PC-3 (cell line): ENCODE measurements around the gene MEG3. TPM values are rescaled to one million over a fixed set of nuclear protein-coding genes. Genes with fewer than 3 reads are reported as not detected.

Experiments
- ATAC-seq: fragments of 200-7000 bp; cut with Tn5 transposase; 2 replicates; pipeline ENCODE4 v1.9.1; 2020; ENCODE audit warnings: mild to moderate bottlenecking, moderate library complexity
- BruUV-seq: library from RNA; stranded (reverse); fragments of 400-500 nt; replicated peaks from 2 replicates; lab custom pipeline; 2021; lab: Mats Ljungman, UMichigan
- CTCF ChIA-PET: fragments of 300-600 bp; sonication (Branson Sonifier 250); formaldehyde crosslinking; loops from one replicate; lab custom pipeline; 2022; ENCODE audit warnings: antibody characterized with exemption; lab: Charles Lee
- POLR2A ChIA-PET: fragments of 300-600 bp; sonication (Branson Sonifier 250); formaldehyde crosslinking; loops from one replicate; lab custom pipeline; 2022; ENCODE audit warnings: antibody characterized with exemption; ENCODE audit not compliant: unreplicated experiment; lab: Charles Lee
- DNase-seq: peaks from one replicate; pipeline ENCODE4 v3.0.0-alpha.2; 2015
- H2AFZ ChIP-seq: fragments of 300-600 bp; sonication (generic); 2 replicates; pipeline ENCODE4 v1.6.0; 2016; ENCODE audit warnings: antibody characterized with exemption, low read length
- H3F3A ChIP-seq: fragments of 300-600 bp; sonication (generic); one replicate; pipeline ENCODE4 v1.6.0; 2017; ENCODE audit warnings: antibody characterized with exemption, low read length, control low read depth, mild to moderate bottlenecking; ENCODE audit not compliant: unreplicated experiment
- H3K27ac ChIP-seq: fragments of 300-600 bp; sonication (generic); 2 replicates; pipeline ENCODE4 v1.5.1; 2016; ENCODE audit warnings: mild to moderate bottlenecking, low read length
- H3K27me3 ChIP-seq: fragments of 300-600 bp; sonication (generic); 2 replicates; pipeline ENCODE4 v1.6.1; 2016; ENCODE audit warnings: low read length, mixed read lengths
- H3K36me3 ChIP-seq: fragments of 300-600 bp; sonication (generic); 2 replicates; pipeline ENCODE4 v1.6.1; 2016; ENCODE audit warnings: low read depth, mixed run types, low read length, mixed read lengths
- H3K4me1 ChIP-seq: fragments of 300-600 bp; sonication (generic); 2 replicates; pipeline ENCODE4 v1.5.1; 2016; ENCODE audit warnings: low read length; ENCODE audit not compliant: insufficient read depth
- H3K4me2 ChIP-seq: fragments of 300-600 bp; sonication (generic); 2 replicates; pipeline ENCODE4 v1.6.0; 2016; ENCODE audit warnings: low read length
- H3K4me3 ChIP-seq: fragments of 300-600 bp; sonication (generic); 2 replicates; pipeline ENCODE4 v1.5.1; 2016; ENCODE audit warnings: mild to moderate bottlenecking, low read length, mixed read lengths
- H3K79me2 ChIP-seq: fragments of 300-600 bp; sonication (generic); 2 replicates; pipeline ENCODE4 v1.6.1; 2017; ENCODE audit warnings: low read length, mixed read lengths
- H3K9ac ChIP-seq: fragments of 300-600 bp; sonication (generic); 2 replicates; pipeline ENCODE4 v1.6.0; 2016; ENCODE audit warnings: mild to moderate bottlenecking, low read length
- H3K9me2 ChIP-seq: fragments of 300-600 bp; sonication (generic); replicated peaks from 2 replicates; pipeline ENCODE4 v1.6.1; 2016; ENCODE audit warnings: mixed run types, low read length, mixed read lengths
- H3K9me3 ChIP-seq: fragments of 300-600 bp; sonication (generic); 2 replicates; pipeline ENCODE4 v1.6.1; 2016; ENCODE audit warnings: low read length, mixed read lengths
- H4K20me1 ChIP-seq: fragments of 300-600 bp; sonication (generic); 2 replicates; pipeline ENCODE4 v1.6.1; 2016; ENCODE audit warnings: low read length, mixed read lengths
- EZH2 ChIP-seq: fragments of 300-600 bp; sonication (generic); IDR thresholded peaks from one replicate; pipeline ENCODE4 v1.6.1; 2017; ENCODE audit warnings: antibody characterized with exemption, mild to moderate bottlenecking, low read length; ENCODE audit not compliant: unreplicated experiment
- EZH2phosphoT487 ChIP-seq: fragments of 300-600 bp; sonication (generic); IDR thresholded peaks from 2 replicates; pipeline ENCODE4 v1.6.1; 2018; ENCODE audit warnings: mild to moderate bottlenecking, antibody characterized with exemption, low read length, borderline replicate concordance
- intact Hi-C: fragments of 100-400 bp; cut with micrococcal nuclease; formaldehyde crosslinking; loops from 2 replicates; pipeline ENCODE4 v1.9.0; 2023
- total RNA-seq: library from RNA; depleted of rRNA; stranded (reverse); fragments of >200 nt; gene quantifications from 2 replicates; pipeline ENCODE4 v1.2.3, GENCODE V29; 2014
- TF ChIP-seq, protein P1 (sequence below): fragments of 300-600 bp; sonication (generic); conservative IDR thresholded peaks from 2 replicates; pipeline ENCODE4 v1.5.1; 2017; ENCODE audit warnings: antibody characterized with exemption, low read depth, mild to moderate bottlenecking, low read length

MEG3 gene
- total RNA-seq, 1 experiment from 2014 or later: not detected

DNA sequence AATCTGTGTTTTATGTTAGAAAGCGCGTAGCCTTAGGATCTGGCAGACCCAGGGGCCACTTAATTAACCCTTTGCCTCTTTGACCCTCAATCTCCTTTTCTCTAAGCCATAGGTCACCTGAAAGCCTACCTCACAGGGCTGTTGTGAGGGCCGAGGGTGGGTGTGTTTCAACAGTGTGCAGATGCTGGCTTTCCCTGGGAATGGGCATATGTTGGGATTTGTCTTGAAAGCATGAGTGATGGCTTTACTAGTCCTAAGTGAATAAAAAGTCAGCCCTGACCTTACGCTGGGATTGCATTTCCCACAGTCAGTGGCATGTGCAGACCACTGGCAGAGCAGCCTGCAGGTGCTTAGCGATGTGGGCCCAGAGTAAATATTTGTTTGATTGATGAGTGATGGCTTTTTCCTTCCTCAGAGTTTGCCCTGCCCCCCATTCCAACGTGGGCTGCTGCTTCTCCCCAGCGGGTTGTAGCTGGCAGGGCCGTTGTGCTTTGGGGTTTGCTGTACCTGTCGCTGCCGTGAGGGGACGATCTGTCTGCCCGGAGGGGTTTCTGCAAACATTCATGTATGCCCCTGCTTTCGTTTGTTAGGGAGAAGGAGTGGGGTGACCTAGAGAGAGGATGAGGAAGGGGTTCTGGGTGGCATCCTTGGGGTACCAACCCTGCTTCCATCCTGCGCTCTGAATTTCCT, 31.5 kb downstream of the MEG3 start:
- intact Hi-C loops: loop anchor here (10.0 kb wide), 1 partner anchor 193 kb away; no protein-coding TSS in a partner anchor
- Histone ChIP-seq H4K20me1 (no peaks in the 10 kb centered on the region), H3K27me3 (no peaks in the 10 kb centered on the region), H3K27ac (no peak overlapping the region), H3K36me3 (no peaks in the 10 kb centered on the region), H3K79me2 (no peaks in the 10 kb centered on the region), H3K4me2 (no peak overlapping the region), H2AFZ (no peak overlapping the region), H3K4me3 (no peak overlapping the region), H3K4me1 (no peaks in the 10 kb centered on the region), H3F3A (no peaks in the 10 kb centered on the region), H3K9me3 (no peaks in the 10 kb centered on the region), H3K9me2 (no peaks in the 10 kb centered on the region), H3K9ac (no peak overlapping the region)
- BruUV-seq: no TSS peak
- CTCF ChIA-PET: no interaction called here
- POLR2A ChIA-PET: no interaction called here
- TF ChIP-seq, protein P1, sequence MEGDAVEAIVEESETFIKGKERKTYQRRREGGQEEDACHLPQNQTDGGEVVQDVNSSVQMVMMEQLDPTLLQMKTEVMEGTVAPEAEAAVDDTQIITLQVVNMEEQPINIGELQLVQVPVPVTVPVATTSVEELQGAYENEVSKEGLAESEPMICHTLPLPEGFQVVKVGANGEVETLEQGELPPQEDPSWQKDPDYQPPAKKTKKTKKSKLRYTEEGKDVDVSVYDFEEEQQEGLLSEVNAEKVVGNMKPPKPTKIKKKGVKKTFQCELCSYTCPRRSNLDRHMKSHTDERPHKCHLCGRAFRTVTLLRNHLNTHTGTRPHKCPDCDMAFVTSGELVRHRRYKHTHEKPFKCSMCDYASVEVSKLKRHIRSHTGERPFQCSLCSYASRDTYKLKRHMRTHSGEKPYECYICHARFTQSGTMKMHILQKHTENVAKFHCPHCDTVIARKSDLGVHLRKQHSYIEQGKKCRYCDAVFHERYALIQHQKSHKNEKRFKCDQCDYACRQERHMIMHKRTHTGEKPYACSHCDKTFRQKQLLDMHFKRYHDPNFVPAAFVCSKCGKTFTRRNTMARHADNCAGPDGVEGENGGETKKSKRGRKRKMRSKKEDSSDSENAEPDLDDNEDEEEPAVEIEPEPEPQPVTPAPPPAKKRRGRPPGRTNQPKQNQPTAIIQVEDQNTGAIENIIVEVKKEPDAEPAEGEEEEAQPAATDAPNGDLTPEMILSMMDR: no peak
- TF ChIP-seq EZH2phosphoT487: no peak
- TF ChIP-seq EZH2: no peak
- ATAC-seq: no peak
- no peak for DNase-seq

DNA sequence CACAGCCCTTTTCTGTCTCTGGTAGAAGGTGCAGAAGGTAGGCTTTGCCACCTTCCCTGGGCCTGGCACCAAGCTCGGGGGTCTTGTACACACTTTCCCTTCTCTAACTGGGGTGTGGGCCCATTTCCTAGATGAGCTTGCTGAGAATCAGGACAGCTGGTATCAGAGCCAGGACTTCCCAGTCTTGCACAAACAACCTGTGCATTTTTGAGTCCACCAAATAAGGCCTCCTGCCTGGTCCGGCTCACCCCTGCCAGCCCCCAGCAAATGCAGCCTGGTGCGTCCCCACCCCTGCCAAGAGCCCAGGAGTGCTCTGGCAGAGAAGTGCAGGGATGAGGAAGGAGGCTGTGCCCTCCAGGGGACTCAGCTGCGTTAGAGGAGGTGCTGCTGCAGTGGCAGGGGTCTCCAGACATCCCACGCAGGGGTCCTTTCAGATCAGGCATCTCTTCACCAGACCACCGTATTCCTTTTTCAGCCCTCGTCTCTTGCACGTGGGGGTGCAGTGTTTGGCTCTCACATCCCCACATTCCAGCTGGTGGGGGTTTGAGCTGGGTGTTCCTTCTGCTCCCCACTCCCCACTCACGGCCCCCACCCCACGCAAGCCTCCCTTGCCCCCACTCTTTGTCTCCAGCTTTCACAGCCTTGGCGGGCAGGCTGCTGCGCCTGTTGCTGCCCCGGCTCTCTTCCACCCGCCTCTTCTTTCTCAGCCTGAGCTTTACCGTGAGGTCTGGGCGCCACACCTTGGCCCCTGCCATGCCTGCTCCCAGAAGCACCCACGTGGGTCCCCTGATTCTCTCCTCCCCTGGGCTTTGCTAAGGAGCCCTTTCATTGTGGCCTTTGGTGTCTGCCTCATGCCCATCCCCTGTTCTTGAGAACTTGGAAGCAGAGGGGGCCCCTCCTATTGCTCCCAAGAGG, 32.3 kb downstream of the MEG3 start:
- ChIA-PET POLR2A (no interaction called here), CTCF (no interaction called here)
- Histone ChIP-seq H3K4me2 (no peak overlapping the region), H3K27me3 (peaks cover under 1% of the 10 kb centered on the region; the same call in 1 of the 2 replicates), H3K9me2 (no peaks in the 10 kb centered on the region), H2AFZ (no peak overlapping the region), H3F3A (no peaks in the 10 kb centered on the region), H3K9me3 (no peaks in the 10 kb centered on the region), H3K4me1 (no peaks in the 10 kb centered on the region), H3K79me2 (no peaks in the 10 kb centered on the region), H3K27ac (no peak overlapping the region), H3K4me3 (no peak overlapping the region), H4K20me1 (no peaks in the 10 kb centered on the region), H3K36me3 (no peaks in the 10 kb centered on the region), H3K9ac (no peak overlapping the region)
- no TSS peak for BruUV-seq
- DNase-seq (no peak), ATAC-seq (no peak)
- TF ChIP-seq, protein P1: no peak
- TF ChIP-seq EZH2phosphoT487: no peak
- intact Hi-C loops: loop anchor here (10.0 kb wide), 1 partner anchor 193 kb away; no protein-coding TSS in a partner anchor
